Measurements from ENCODE around the gene PFDN4.

- TF ChIP-seq CTCF (IDR thresholded peaks at IDR 0.05) (no peak), ZFX (IDR thresholded peaks at IDR 0.05; ENCODE audit: borderline replicate concordance) (no peak)
Observed at GRCh38 chr20:54214566-54214965, 6.7 kb downstream of the PFDN4 start.
